ENCODE results near the gene NT5DC3. TPM values are rescaled to one million over a fixed set of nuclear protein-coding genes. Genes with fewer than 3 reads are reported as not detected.

NT5DC3 gene
- total RNA-seq, 2 experiments from 2014 or later: 2.7 to 5.3 TPM

DNA sequence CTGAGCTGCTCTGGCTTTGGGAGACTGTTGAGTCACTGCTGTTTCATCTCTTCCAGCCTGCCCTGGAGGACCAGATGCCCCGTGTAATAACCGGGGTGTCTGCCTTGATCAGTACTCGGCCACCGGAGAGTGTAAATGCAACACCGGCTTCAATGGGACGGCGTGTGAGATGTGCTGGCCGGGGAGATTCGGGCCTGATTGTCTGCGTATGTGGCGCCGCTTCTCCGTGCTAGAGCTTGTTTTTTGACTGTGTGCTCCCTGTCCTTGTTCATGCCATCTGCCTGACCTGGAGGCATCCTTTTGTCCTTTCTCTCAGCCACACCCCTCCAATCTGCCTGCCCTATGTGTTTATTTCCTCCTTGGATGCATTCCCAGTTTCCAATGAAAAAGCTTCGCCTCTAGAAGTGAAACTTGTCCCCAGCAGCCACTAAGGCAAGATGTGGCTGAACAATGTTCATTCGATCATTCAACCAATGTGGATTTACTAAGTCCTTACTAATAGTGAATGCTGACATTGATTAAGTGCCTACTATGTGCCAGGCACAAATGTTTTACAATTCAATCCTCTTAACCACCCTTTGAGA lies 98.6 kb downstream of the NT5DC3 start:
- no peaks in the 10 kb centered on the region for H3K36me3 Mint-ChIP-seq
- no peaks in the 10 kb centered on the region for H3K9me3 Mint-ChIP-seq (ENCODE audit: low read depth)
- no peak for ATAC-seq
- DNase-seq: no peak
- H3K4me3 Mint-ChIP-seq: no peak overlapping the region
- CTCF ChIA-PET: no interaction called here
- no peak overlapping the region for H3K27ac Mint-ChIP-seq
- H3K4me1 Mint-ChIP-seq: no peaks in the 10 kb centered on the region
- peaks cover 7% of the 10 kb centered on the region for H3K27me3 Mint-ChIP-seq

DNA sequence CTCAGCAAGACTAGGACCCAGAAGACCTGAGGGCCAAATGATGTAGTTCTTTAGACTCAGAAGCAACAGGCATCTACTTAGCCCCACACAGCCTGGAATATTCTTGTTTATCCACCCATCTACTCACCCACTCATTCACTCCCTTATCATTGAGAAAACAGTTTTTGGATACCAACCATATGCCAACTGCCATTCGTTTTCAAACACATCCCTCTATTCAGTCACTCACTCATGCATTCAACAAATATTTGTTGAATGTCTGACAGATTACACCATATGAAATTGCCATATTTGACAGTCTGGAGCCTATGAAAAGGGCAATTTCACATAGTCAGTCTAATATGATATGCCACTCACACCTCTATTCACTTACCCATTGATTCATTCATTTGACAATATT lies 103.2 kb downstream of the NT5DC3 start:
- Mint-ChIP-seq H3K9me3 (ENCODE audit: low read depth) (no peaks in the 10 kb centered on the region), H3K27ac (no peak overlapping the region), H3K27me3 (peaks cover 7% of the 10 kb centered on the region), H3K4me3 (no peak overlapping the region), H3K4me1 (no peaks in the 10 kb centered on the region), H3K36me3 (no peaks in the 10 kb centered on the region)
- ATAC-seq (no peak), DNase-seq (no peak)
- CTCF ChIA-PET: no interaction called here

DNA sequence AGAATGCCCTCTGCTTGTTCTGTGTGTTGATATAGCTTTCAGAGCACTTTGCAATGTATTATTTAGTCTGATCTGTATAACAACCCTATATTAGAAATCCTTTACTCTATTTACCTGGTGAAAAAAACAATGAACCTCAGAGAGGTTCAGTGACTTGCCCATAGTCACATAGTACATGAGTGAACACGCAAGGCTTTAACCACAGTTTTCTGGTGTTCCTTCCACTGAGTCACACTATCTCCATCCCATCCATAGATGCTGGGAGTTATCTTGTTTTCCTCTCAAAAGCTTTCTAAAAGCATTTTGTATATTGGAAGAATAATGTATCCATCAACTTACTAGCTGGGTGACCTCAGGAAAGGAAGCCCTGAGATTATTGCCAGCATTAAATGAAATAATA lies 104.5 kb downstream of the NT5DC3 start:
- Mint-ChIP-seq H3K9me3 (ENCODE audit: low read depth) (no peaks in the 10 kb centered on the region), H3K27ac (no peak overlapping the region), H3K4me3 (no peak overlapping the region), H3K36me3 (no peaks in the 10 kb centered on the region), H3K4me1 (no peaks in the 10 kb centered on the region), H3K27me3 (peaks cover 7% of the 10 kb centered on the region)
- ATAC-seq (no peak), DNase-seq (no peak)
- CTCF ChIA-PET: no interaction called here

DNA sequence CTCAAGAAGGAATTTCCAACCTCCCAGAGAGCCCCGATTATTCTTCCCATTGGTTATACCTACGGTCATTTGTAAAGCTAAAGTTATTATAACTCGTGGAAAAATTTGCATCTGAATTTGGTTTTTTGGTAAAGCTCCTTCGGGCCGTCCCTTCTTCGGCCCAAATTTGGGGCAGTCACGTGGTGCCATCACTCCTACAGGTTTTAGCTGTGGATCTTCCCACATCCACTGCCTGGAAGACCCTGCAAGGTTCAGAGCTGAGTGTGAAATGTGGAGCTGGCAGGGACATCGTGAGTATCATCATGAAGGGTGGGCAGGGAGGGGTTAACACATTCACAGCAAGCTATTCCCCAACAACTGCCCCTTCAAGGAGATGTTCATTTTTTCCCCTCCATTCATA lies 105.7 kb downstream of the NT5DC3 start:
- Mint-ChIP-seq H3K27me3 (peaks cover 6% of the 10 kb centered on the region), H3K4me3 (no peak overlapping the region), H3K4me1 (no peaks in the 10 kb centered on the region), H3K27ac (no peak overlapping the region), H3K36me3 (no peaks in the 10 kb centered on the region), H3K9me3 (ENCODE audit: low read depth) (no peaks in the 10 kb centered on the region)
- DNase-seq (no peak), ATAC-seq (no peak)
- CTCF ChIA-PET: no interaction called here

DNA sequence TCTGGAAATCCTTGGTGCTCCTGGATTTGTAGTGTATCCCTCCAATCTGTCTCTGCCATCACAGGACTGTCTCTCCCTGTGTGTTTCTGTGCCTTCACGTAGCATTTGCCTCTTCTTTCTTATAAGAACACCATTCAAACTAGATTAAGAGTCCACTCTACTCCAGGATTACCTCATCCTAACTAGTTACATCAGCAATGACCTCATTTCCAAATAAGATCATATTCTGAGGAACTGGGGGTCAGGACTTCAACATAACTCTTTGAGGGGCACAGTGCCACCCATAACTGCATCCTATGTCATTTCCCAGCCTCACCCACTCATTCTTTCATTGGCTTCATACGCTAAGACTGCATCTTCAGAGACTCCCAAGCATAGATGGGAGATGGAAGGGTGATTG lies 106.2 kb downstream of the NT5DC3 start:
- Mint-ChIP-seq H3K27ac (no peak overlapping the region), H3K9me3 (ENCODE audit: low read depth) (no peaks in the 10 kb centered on the region), H3K36me3 (no peaks in the 10 kb centered on the region), H3K4me1 (no peaks in the 10 kb centered on the region), H3K4me3 (no peak overlapping the region), H3K27me3 (peaks cover 6% of the 10 kb centered on the region)
- no peak for ATAC-seq
- DNase-seq: no peak
- CTCF ChIA-PET: no interaction called here

DNA sequence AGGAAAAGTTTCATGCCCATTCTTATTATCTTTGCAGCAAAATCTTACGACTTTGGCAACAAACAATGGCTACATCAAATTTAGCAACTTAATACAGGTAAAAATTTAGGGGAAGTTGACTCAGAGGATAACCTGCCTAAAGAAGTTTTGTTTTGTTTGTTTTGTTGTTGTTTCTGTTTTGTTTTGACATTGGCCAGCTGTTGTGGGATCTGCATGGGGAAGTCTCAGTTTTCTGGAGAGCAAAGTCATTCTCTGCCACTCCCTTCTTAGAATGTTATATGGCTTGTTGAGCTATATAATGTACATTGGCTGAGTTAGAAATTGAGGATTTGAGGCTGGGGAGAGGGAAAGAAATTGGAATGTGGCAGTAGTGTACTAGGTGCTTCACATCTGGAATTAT lies 109.5 kb downstream of the NT5DC3 start:
- Mint-ChIP-seq H3K4me1 (no peaks in the 10 kb centered on the region), H3K9me3 (ENCODE audit: low read depth) (no peaks in the 10 kb centered on the region), H3K4me3 (no peak overlapping the region), H3K27me3 (peaks cover 2% of the 10 kb centered on the region), H3K36me3 (no peaks in the 10 kb centered on the region), H3K27ac (no peak overlapping the region)
- DNase-seq (no peak), ATAC-seq (no peak)
- CTCF ChIA-PET: no interaction called here

DNA sequence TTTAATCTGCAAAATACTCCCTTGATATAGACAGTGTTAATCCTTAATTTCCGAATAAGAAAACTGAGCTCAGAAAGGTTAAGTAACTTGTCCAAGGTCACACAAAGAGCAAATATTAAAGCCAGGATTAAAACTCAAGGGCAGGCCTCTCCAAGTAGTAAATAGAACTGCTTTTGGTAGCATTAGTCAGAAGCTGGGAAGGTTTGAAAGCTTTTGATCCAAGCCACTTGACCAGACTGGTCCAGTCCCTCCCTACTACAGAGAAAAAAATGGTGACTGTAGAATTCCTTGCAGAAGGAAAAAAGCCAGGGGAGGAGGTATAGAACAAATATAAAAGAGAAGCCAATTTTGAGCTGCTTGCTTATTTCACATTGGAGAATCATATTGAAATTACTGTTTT lies 111.5 kb downstream of the NT5DC3 start:
- no peaks in the 10 kb centered on the region for H3K36me3 Mint-ChIP-seq
- peaks cover 2% of the 10 kb centered on the region for H3K27me3 Mint-ChIP-seq
- H3K9me3 Mint-ChIP-seq (ENCODE audit: low read depth): no peaks in the 10 kb centered on the region
- no peak for ATAC-seq
- H3K27ac Mint-ChIP-seq: no peak overlapping the region
- DNase-seq: no peak
- CTCF ChIA-PET: interaction anchor here (1.6 kb wide), 1 partner anchor 97 kb away, joined by 3 read pairs; no protein-coding TSS in a partner anchor
- H3K4me3 Mint-ChIP-seq: no peak overlapping the region
- no peaks in the 10 kb centered on the region for H3K4me1 Mint-ChIP-seq

DNA sequence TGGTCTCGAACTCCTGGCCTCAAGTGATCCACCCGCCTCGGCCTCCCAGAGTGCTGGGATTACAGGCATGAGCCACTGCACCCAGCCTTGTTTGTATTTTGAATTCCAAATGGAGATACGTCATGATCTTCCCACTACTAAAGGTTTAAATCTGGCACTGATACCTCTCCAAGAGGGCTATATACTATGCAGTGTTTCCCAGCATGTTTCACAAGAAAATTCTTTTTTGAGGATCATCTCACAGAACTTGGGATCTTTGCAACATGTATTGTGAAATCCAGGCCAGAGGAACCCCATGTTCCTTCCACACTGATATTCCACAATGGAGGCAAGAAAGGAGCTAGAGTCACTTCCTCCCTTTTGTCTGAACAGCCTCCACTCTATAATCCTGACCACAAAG lies 112.7 kb downstream of the NT5DC3 start:
- CTCF ChIA-PET: interaction anchor here (1.6 kb wide), 1 partner anchor 96 kb away, joined by 3 read pairs; no protein-coding TSS in a partner anchor
- H3K27ac Mint-ChIP-seq: no peak overlapping the region
- ATAC-seq: no peak
- no peaks in the 10 kb centered on the region for H3K4me1 Mint-ChIP-seq
- H3K27me3 Mint-ChIP-seq: peaks cover 2% of the 10 kb centered on the region
- H3K36me3 Mint-ChIP-seq: no peaks in the 10 kb centered on the region
- H3K4me3 Mint-ChIP-seq: no peak overlapping the region
- H3K9me3 Mint-ChIP-seq (ENCODE audit: low read depth): no peaks in the 10 kb centered on the region
- no peak for DNase-seq

DNA sequence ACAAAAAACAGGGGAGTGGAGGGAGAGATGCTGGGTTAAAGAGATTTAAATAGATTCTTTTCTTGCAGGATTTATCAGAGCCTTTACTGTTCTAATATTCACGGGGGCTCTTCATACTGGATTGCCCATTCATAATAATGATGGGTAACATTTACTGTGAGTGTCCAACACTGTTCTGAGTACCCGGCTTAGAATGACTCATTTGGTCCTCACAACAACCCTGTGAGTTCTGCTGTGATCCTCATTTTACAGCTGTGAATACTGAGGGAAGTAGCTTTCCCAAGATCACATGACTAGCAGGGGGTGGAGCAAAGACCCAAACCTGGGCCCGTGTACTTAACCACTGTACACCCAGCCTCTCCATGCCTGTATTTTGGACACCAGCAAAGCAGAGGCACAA lies 113.4 kb downstream of the NT5DC3 start:
- Mint-ChIP-seq H3K27me3 (peaks cover 2% of the 10 kb centered on the region), H3K4me3 (no peak overlapping the region), H3K4me1 (no peaks in the 10 kb centered on the region), H3K27ac (no peak overlapping the region), H3K9me3 (ENCODE audit: low read depth) (no peaks in the 10 kb centered on the region), H3K36me3 (no peaks in the 10 kb centered on the region)
- no peak for DNase-seq
- CTCF ChIA-PET: no interaction called here
- ATAC-seq: no peak

DNA sequence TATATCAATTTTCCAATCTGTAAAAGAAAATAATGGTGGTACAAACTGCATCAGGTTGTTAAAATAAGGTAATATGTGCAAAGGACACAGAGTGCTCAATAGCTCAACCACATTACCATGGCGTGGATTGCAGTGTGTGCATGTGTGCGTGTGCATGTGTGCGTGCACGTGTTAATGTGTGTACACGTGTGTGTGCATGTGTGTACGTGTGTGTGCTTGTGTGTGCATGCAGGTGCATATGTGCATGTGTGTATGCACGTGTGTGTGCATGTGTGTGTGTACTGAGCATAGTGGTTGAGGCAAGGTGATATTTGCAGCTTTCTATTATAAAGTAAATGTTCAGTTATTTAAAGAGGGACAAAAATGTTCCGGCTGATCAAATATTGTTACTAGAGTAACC lies 115.6 kb downstream of the NT5DC3 start:
- ATAC-seq (no peak), DNase-seq (no peak)
- Mint-ChIP-seq H3K36me3 (no peaks in the 10 kb centered on the region), H3K4me1 (no peaks in the 10 kb centered on the region), H3K4me3 (no peak overlapping the region), H3K27me3 (peaks cover 2% of the 10 kb centered on the region), H3K9me3 (ENCODE audit: low read depth) (no peaks in the 10 kb centered on the region), H3K27ac (no peak overlapping the region)
- CTCF ChIA-PET: no interaction called here

Other genes starting within 250 kb of the NT5DC3 start
- gene HSP90B1, start 89.2 kb upstream of the NT5DC3 start, total RNA-seq: 100 to 1,000 TPM; 324 to 489 TPM
- gene TDG, start 124.6 kb upstream of the NT5DC3 start, total RNA-seq: 10 to 100 TPM; 29.4 to 46.5 TPM
- gene GLT8D2, start 209.0 kb upstream of the NT5DC3 start, total RNA-seq: under 1 TPM; 0.40 to 0.41 TPM
- 10 to 100 TPM; 12.7 to 15.2 TPM for gene HCFC2, start 223.3 kb upstream of the NT5DC3 start, total RNA-seq

All from activated CD8-positive, alpha-beta memory T cell treated with anti-CD3 and anti-CD28 coated beads, Interleukin-2, amount 10 ng/mL, durations not matched to agents 7 days and 5 days (primary cell).